Stimulated activated CD8-positive, alpha-beta memory T cell treated with anti-CD3 and anti-CD28 coated beads, Interleukin-15, amount 100 ng/mL, for 24 hours (primary cell): ENCODE data around the gene CPNE4.

Experiments used
- DNase-seq: peaks from one replicate; pipeline ENCODE4 v3.0.0-alpha.2; 2020; ENCODE audit warnings: low read depth

Gene CPNE4

GRCh38 chr3:131733086-131733841 is 301.6 kb downstream of the CPNE4 start:
- DNase-seq: no peak

- DNase-seq: no peak
Measured at GRCh38 chr3:131731709-131732108, 303.1 kb downstream of the CPNE4 start.

GRCh38 chr3:131730581-131730980 is 304.2 kb downstream of the CPNE4 start:
- no peak for DNase-seq

- no peak for DNase-seq
Measured at GRCh38 chr3:131729643-131730017, 305.2 kb downstream of the CPNE4 start.

GRCh38 chr3:131728898-131729642 is 305.7 kb downstream of the CPNE4 start:
- no peak for DNase-seq

- no peak for DNase-seq
Measured at GRCh38 chr3:131725414-131725813, 309.4 kb downstream of the CPNE4 start.

DNA sequence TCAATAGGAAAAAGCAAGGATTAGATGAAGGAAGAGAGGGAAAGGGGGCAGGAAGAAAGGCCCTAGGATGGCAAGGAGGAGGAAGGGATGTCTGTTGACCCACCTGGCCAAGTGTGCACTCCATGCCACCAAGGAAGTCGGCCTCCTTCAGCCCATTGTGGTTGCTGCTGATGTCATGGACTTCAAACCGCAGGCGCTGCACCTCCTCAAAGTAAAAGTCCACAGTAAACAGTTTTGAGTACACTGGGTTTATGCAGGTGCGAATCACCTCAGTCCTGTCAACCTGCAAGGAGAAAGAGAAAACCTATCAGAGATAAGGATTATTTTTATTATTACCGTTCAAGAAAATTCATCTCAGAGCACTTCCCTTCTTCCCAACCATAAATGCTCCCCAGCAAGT is 311.5 kb downstream of the CPNE4 start:
- no peak for DNase-seq

DNA sequence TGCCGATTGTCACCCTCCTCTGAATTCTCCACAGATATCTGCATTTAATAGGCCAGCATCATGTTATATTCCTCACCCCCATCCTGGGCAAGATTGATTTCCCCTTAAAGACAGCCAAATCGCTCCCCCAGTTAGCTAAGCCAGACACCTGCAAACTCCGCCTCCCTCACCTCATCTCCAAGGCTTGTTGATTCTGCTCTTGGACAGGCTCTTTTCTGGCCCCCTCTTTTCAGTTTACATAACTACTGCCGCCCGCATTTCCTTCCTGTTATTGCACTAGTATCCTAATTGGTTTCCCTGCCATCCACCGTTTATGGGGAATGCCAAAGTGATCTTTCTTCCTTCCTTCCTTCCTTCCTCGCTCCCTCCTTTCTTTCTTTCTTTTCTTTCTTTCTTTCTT is 317.3 kb downstream of the CPNE4 start:
- DNase-seq: no peak

GRCh38 chr3:131716943-131717342 is 317.9 kb downstream of the CPNE4 start:
- no peak for DNase-seq

DNA sequence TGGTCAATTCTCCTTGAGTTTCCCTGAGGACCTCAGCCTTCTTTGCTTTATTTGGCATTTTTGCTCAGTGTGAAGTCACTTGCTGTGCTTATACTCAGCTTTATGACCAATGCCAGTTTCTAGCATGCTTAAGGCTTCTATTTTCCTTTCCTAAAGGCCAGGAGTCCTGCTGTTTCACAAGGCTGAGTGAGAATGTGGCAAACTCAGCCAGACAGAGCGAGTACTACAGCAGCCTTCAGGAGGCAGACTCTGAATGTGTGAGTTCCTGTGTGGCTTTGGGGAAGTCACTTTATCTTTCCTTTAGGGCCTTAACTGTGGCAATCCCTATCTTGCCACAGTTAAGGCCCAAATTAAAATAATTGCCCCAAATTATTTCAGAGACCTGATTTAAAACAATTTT is 318.8 kb downstream of the CPNE4 start:
- DNase-seq: no peak

- DNase-seq: no peak
Measured at GRCh38 chr3:131714585-131715220, 320.1 kb downstream of the CPNE4 start.

GRCh38 chr3:131713416-131714123 is 321.2 kb downstream of the CPNE4 start:
- no peak for DNase-seq

- no peak for DNase-seq
Measured at GRCh38 chr3:131712662-131713061, 322.2 kb downstream of the CPNE4 start.

DNA sequence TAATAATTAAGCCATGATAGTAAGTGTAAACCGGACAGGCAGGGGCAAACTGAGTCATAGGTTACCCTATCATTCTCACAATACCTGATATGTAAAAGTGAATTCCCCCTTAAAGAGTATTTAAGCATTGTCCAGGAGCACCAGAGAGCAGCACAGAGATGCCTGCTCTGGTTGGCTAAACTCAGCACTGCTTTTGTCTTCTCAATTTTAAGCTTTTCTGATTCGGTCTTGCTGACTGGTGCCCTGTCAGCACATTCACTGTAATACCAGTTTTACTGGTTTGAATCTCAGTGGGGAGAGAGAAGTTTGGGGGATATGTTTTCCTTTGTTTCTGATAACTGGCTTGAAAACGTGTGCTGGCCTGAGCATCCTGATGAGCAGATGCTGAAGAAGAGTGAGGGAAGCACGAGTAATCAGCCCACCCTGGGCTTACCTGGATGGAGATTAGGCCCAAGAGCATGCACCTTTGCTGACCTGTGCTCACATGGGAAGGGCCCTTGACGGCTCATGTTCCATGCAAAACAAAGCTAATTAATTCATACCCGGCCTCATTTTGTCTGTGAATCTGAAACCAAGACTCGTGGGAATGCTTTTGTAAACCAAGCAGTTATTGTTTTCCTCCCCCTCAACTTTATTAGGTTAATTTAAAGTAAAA is 323.6 kb downstream of the CPNE4 start:
- DNase-seq: no peak

DNA sequence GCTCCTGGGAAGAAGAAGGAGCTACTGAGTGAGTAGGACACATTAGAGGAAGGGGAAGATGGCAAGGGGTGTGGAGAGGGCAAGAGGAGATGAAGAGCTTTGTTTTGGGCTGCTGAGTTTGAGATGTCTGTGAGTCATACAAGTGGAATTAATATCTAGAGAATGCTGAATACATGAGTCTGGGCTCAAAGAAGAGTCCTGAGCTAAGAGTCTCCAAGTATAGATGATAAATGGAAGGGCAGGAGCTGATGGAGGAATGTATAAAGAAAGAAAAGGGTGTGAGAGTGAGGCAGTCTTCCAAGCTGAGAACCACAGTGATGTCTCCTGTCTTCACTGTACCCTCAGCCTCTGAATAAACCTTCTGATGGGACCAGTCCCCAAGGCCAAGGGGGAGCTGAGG is 326.6 kb downstream of the CPNE4 start:
- DNase-seq: no peak

DNA sequence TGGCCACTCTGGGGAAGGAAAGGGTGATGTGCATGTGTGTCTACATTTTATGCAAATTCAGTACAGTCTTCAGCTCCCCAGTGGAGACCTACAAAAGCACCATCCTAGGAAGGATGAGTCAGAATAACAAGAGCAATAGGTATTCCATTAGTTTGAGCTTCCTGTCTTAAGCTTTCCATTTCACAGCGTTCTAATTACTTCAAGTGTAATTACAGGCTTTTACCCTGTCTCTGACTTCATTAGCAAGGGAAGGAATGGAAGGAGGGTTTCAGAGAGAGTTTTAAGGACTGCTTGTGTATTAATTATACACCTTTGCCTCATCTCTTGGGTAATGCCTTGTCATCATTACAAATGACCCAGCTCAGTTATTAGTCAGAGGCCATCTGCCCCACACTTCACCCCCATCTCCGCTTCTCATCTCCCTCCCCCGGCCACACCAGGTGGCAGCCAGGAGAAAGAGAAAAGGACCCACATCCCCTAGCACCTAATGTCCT is 329.2 kb downstream of the CPNE4 start:
- no peak for DNase-seq

GRCh38 chr3:131705099-131705498 is 329.7 kb downstream of the CPNE4 start:
- DNase-seq: no peak

DNA sequence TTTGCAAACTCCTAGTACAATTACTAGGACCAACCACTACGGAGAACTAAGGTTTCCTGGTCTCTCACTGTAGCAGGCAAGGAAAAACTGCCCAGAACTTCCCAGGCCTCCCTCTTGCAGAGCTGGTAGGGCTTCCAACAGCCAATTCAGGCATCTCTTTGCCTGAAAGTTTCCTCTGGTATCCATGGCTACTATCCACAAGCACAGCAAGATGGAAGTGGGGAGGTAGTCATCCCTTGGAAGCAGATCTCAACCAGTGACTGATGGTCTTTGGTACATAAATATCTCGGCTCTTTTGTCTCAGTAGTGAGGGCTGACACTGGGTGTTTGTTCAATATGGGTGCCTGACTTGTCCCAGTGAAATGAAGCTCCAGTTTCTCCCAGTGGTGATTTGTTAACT is 330.7 kb downstream of the CPNE4 start:
- no peak for DNase-seq

- DNase-seq: no peak
Measured at GRCh38 chr3:131702146-131702545, 332.7 kb downstream of the CPNE4 start.

DNA sequence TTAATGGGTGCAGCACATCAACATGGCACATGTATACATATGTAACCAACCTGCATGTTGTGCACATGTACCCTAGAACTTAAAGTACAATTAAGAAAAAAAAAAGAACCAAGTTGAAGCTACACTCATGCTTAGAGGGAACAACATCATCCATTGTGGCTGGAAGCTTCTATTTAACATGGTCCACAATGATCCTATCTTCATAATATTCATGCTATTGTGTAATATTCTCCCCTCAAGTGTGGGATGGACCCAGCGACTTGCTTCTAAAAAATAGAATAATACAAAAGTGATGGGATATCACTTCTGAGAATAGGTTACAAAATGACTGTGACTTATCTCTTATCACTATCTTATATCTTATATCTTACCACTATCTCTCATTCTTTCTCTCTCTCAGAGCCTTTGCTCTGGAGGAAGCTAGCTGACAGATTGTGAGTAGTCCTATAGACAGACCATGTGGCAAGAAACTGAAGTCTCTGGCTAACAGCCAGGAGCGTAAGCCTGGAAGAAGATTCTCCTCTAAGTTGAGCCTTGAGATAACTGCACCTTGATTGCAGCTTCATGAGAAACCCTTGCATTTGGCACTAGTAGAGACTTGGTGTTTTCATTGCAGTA is 333.6 kb downstream of the CPNE4 start:
- no peak for DNase-seq

DNA sequence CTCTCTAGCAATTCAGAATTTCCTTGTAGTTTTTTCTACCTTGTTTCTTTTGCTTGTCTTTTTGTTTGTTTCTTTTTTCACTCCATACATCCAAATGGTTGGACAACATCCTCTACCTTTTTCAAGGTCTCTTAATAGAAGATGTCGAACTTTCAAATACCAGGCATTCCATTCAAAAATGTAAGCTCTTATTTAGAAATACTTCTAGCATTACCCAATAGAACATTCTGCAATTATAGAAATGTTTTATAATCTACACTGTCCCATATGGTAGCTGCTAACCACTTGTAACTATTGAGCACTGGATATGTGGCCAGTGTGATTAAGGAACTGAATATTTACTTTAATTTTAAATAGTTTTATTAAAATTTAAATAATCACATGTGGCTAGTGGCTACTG is 335.8 kb downstream of the CPNE4 start:
- DNase-seq: no peak
